Midbrain (tissue), 1 donor: ENCODE data around the gene TNFAIP6.
"Not testable (repeated sequence)": the region's sequence is repeated elsewhere in the genome, so short reads cannot be mapped to it uniquely, and the experiment has no call there.

ENCODE experiments used
- DNase-seq: peaks from one replicate; lab custom pipeline; 2025; lab: John Stamatoyannopoulos, UW

TNFAIP6 gene

DNA sequence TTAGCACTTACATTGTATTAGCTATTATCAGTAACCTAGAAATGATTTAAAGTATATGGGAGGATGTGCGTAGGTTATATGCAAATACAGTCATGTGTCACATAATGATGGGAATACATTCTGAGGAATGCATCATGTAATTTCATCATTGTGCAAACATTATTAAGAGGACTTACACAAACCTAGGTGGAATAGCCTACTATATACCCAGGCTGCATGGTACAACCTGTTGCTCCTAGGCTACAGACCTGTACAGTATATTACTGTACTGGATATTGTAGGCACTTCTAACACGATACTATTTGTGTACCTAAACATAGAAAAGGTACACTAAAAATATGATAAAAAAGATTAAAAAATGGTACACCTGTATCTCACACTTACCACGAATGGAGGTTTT lies 60.3 kb downstream of the TNFAIP6 start:
- DNase-seq, result no peak

DNA sequence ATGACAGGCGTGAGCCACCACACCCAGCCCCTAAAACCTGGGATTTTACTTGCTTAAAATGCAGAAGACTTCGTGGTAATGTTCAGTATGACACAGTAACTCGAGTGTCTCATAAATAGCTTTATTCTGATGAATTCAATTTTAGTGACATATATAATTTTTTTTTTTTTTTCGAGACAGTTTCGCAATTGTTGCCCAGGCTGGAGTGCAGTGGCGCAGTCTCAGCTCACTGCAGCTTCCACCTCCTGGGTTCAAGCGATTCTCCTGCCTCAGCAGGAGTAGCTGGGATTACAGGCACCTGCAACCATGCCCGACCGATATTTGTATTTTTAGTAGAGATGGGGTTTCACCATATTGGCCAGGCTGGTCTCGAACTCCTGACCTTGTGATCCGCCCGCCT lies 64.3 kb downstream of the TNFAIP6 start:
- not testable (repeated sequence) for DNase-seq

DNA sequence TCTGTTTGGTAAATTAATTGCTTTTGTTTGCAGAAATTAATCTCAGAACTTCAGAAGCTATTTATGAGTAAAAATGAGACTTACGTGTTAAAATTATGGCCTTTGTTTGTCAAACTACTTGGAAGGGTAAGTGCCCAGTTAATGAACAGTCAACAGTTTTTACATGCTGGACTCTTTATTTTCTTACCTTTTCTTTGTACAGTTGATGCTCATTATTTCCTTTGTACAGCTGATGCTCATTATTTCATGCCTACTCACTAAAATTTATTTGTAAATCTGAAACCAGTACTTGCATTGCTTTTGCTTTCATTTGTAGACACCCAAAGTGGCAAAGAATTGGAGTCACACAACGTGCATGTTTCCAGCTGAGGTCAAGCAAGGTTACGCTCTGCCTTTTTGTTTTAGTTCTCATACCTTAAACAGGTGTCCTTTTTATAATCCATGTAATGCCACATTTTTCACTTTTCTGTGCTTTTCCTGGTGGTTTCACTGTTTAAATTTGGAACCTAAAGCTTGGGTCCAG lies 65.6 kb downstream of the TNFAIP6 start:
- DNase-seq, result no peak

DNA sequence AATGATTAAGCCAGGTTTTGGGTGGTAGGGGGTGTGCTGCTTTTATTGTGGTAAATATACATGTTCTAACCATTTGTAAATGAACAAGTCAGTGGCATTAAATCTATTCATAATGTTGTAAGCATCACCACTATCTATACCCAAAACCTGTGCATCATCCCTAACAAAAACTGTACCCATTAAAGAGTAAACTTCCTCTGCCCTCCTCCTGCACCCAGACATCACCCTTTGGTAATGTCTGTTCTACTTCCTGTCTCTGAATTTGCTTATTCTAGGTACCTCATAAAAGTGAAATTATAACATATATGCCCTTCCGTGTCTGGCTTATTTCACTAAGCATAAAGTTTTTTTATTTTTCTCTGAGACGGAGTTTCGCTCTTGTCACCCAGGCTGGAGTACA lies 66.4 kb downstream of the TNFAIP6 start:
- no peak for DNase-seq
